ENCODE data around the gene ZFTA. TPM values are rescaled to one million over a fixed set of nuclear protein-coding genes. Genes with fewer than 3 reads are reported as not detected.

Gene ZFTA
- total RNA-seq, 1 experiment from 2014 or later: 19.3 TPM

- CTCF ChIA-PET: no interaction called here
- Histone ChIP-seq H4K20me1 (ENCODE audit: insufficient read depth) (peaks cover 42% of the 10 kb centered on the region), H3K9me3 (ENCODE audit: insufficient read depth, low read depth) (no peaks in the 10 kb centered on the region), H2AFZ (no peak overlapping the region), H3K4me3 (no peak overlapping the region), H3K4me2 (no peak overlapping the region), H3F3A (ENCODE audit: insufficient read depth, low read depth) (peaks cover 6% of the 10 kb centered on the region; the same call in 1 of the 2 replicates), H3K9me2 (ENCODE audit: insufficient read depth) (no peaks in the 10 kb centered on the region), H3K27ac (no peak overlapping the region), H3K27me3 (ENCODE audit: insufficient read depth, low read depth) (no peaks in the 10 kb centered on the region), H3K36me3 (ENCODE audit: low read depth) (peaks cover 24% of the 10 kb centered on the region; the same call in 1 of the 2 replicates), H3K4me1 (replicated peaks; ENCODE audit: insufficient read depth) (no peaks in the 10 kb centered on the region), H3K79me2 (ENCODE audit: low read depth) (peaks cover 19% of the 10 kb centered on the region; the same call in 1 of the 2 replicates)
- DNase-seq: no peak
- TF ChIP-seq CTCF (conservative IDR thresholded peaks at IDR 0.05) (no peak), EZH2 (IDR thresholded peaks at IDR 0.05; ENCODE audit: low read depth) (no peak)
- POLR2A ChIA-PET (ENCODE audit: unreplicated experiment): no interaction called here
- no TSS peak for BruUV-seq (replicated peaks)
- intact Hi-C loops (cut with micrococcal nuclease; ENCODE audit: unreplicated experiment): loop anchor here (5.0 kb wide), 1 partner anchor 403 kb away; no protein-coding TSS in a partner anchor
Measured at GRCh38 chr11:63749624-63750023, 19.0 kb downstream of the ZFTA start.

- ChIA-PET POLR2A (ENCODE audit: unreplicated experiment) (no interaction called here), CTCF (no interaction called here)
- no peaks in the 10 kb centered on the region; the same call in 1 of the 2 replicates for H3F3A ChIP-seq (ENCODE audit: insufficient read depth, low read depth)
- H3K4me2 ChIP-seq: no peak overlapping the region
- H3K9me2 ChIP-seq (ENCODE audit: insufficient read depth): no peaks in the 10 kb centered on the region
- H2AFZ ChIP-seq: no peak overlapping the region
- DNase-seq: no peak
- BruUV-seq (replicated peaks): no TSS peak
- no peak overlapping the region for H3K27ac ChIP-seq
- peaks cover 42% of the 10 kb centered on the region for H4K20me1 ChIP-seq (ENCODE audit: insufficient read depth)
- H3K4me1 ChIP-seq (replicated peaks; ENCODE audit: insufficient read depth): no peaks in the 10 kb centered on the region
- intact Hi-C loops (cut with micrococcal nuclease; ENCODE audit: unreplicated experiment): loop anchor here (5.0 kb wide), 1 partner anchor 405 kb away; no protein-coding TSS in a partner anchor
- no peaks in the 10 kb centered on the region for H3K9me3 ChIP-seq (ENCODE audit: insufficient read depth, low read depth)
- no peaks in the 10 kb centered on the region for H3K27me3 ChIP-seq (ENCODE audit: insufficient read depth, low read depth)
- H3K79me2 ChIP-seq (ENCODE audit: low read depth): peaks cover 24% of the 10 kb centered on the region
- H3K4me3 ChIP-seq: no peak overlapping the region
- peaks cover 16% of the 10 kb centered on the region; the same call in 1 of the 2 replicates for H3K36me3 ChIP-seq (ENCODE audit: low read depth)
- TF ChIP-seq EZH2 (IDR thresholded peaks at IDR 0.05; ENCODE audit: low read depth) (no peak), CTCF (conservative IDR thresholded peaks at IDR 0.05) (no peak)
Measured at GRCh38 chr11:63747011-63747410, 21.6 kb downstream of the ZFTA start.

GRCh38 chr11:63745304-63746170, 23.0 kb downstream of the ZFTA start:
- TF ChIP-seq CTCF (conservative IDR thresholded peaks at IDR 0.05) (peak; percentile 55), EZH2 (IDR thresholded peaks at IDR 0.05; ENCODE audit: low read depth) (no peak)
- Histone ChIP-seq H3K27me3 (ENCODE audit: insufficient read depth, low read depth) (no peaks in the 10 kb centered on the region), H3K9me2 (ENCODE audit: insufficient read depth) (no peaks in the 10 kb centered on the region), H3K36me3 (ENCODE audit: low read depth) (0 out of 2 replicates have a peak, but pooled peaks cover 13% of the 10 kb centered on the region), H4K20me1 (ENCODE audit: insufficient read depth) (peaks cover 36% of the 10 kb centered on the region), H2AFZ (no peak overlapping the region), H3K4me3 (no peak overlapping the region), H3F3A (ENCODE audit: insufficient read depth, low read depth) (no peaks in the 10 kb centered on the region; the same call in 1 of the 2 replicates), H3K9me3 (ENCODE audit: insufficient read depth, low read depth) (no peaks in the 10 kb centered on the region), H3K4me2 (no peak overlapping the region), H3K79me2 (ENCODE audit: low read depth) (peaks cover 32% of the 10 kb centered on the region), H3K27ac (no peak overlapping the region), H3K4me1 (replicated peaks; ENCODE audit: insufficient read depth) (no peaks in the 10 kb centered on the region)
- ChIA-PET CTCF (no interaction called here), POLR2A (ENCODE audit: unreplicated experiment) (no interaction called here)
- no TSS peak for BruUV-seq (replicated peaks)
- intact Hi-C loops (cut with micrococcal nuclease; ENCODE audit: unreplicated experiment): loop anchor here (5.0 kb wide), 1 partner anchor 407 kb away; no protein-coding TSS in a partner anchor
- no peak for DNase-seq
